SKM-1 (cell line): ENCODE measurements around the gene KCNG4.

ENCODE experiments used
- DNase-seq: peaks from one replicate; lab custom pipeline; 2025; ENCODE audit not compliant: unreplicated experiment; lab: John Stamatoyannopoulos, UW

The KCNG4 gene

DNA sequence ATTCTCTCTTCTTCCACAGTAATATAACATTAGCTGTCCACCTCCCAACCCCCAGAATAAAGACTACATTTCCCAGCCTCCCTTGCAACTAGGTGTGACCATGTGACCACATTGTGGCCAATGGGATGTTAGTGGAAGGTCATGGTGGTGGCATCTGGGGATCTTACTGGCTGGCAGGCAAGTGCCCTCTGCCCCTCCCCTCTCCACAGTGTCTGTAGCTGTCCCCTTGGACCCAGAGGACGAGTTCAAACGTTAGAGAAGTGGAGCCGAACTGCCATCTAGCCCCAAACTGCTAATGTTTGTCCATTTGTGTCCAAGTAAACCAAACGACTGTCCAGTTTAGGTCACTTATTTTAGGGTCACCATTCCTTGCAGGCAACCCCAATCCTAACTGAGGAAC lies 26.6 kb upstream of the KCNG4 start:
- DNase-seq: peak; percentile 38

DNA sequence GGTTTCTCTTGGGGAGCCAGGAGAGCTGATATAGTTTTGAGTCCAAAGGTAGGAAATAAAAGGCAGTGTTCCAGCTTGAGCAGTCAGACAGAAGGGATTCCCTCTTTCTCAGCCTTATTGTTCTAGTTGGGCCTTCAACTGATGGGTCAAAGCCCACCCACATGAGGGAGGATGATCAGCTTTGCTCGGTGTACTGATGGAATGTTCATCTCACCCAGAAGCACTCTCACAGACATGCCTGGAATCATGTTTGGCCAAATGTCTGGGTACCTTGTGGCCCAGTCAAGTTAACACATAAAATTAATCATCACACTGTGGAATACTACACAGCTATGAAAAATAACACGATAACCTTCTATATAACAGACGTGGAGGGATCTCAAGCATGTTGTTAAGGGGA lies 23.1 kb upstream of the KCNG4 start:
- DNase-seq: no peak

GRCh38 chr16:84262031-84262430 lies 22.2 kb upstream of the KCNG4 start:
- no peak for DNase-seq

- DNase-seq: no peak
Measured at GRCh38 chr16:84260766-84261554, 21.1 kb upstream of the KCNG4 start.

- no peak for DNase-seq
Measured at GRCh38 chr16:84259691-84260090, 19.9 kb upstream of the KCNG4 start.

- no peak for DNase-seq
Measured at GRCh38 chr16:84258266-84258665, 18.5 kb upstream of the KCNG4 start.

GRCh38 chr16:84255050-84255810 lies 15.4 kb upstream of the KCNG4 start:
- DNase-seq: no peak

DNA sequence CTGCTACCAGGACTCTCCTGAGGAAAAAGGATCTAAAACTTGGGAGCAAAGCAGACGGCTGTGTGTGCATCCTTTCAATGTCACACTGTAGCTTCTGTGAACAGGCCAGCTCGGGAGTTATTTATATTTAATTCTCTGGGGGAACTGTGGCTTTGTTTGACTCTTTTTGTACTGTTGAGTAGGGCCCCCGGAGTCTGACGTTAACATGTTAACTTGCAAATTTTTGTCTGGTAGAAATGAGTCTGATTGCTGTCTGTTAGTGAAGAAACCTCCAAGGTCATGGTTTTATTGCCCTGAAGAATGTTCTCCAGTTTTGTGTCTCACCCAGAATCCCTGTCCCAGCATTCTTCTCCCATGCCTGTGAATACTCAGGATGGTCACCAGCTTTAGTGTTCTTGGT lies 14.2 kb upstream of the KCNG4 start:
- no peak for DNase-seq

- no peak for DNase-seq
Measured at GRCh38 chr16:84253173-84253572, 13.4 kb upstream of the KCNG4 start.

- DNase-seq: no peak
Measured at GRCh38 chr16:84252184-84252583, 12.4 kb upstream of the KCNG4 start.

DNA sequence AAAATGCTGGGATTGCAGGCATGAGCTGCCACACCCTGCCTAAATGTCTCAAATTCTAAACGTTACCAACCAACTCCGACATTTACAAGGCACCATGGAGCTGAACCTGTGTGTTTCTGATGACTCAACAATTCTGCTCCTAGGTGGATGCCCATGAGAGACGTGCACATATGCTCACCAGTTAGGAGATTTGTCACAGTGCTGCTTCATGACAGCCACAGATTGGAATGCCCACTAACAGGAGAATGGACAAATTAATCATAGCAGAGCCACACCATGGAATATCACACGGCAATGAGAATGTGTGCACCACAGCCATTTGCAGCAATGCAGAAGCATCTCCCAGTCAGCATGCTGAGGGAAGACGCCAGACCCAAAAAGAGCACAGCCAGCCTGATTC lies 8.0 kb upstream of the KCNG4 start:
- no peak for DNase-seq

GRCh38 chr16:84247331-84247730 lies 7.5 kb upstream of the KCNG4 start:
- DNase-seq: no peak

DNA sequence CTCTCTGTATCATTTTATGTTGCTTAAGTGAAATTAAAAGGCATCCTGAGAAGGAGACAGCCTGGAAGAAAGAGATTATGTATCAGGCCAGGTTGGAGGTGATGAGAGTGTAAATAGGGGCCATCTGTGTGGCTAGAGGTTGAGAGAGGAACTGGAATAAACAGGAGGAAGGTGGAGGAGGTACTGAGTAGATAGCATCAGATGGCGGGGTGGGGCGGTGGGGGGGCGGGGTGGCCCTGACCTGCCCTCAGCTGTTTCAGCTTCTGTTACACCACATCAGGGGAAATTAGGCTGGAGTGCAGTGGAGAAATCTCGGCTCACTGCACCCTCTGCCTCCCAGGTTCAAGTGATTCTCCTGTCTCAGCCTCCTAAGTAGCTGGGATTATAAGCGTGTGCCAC lies 6.9 kb upstream of the KCNG4 start:
- DNase-seq: peak; percentile 19

GRCh38 chr16:84245956-84246678 lies 6.3 kb upstream of the KCNG4 start:
- no peak for DNase-seq

DNA sequence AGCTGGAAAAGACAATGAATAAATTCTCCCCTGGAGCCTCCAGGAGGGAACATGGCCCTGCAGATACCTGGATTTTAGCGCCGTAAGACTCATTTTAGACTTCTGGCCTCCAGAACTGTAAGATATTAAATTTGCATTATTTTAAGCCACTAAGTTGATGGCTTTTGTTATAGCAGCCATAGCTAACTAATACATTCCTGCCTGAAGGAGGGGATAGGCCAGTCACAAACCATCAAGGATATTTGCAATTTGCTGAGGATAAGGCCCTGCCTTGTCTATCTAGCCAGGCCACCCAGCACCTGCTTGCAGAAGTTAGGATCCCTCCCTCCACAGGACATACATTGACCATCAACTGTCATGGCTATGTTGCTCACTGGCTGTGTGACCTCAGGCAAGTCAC lies 4.9 kb upstream of the KCNG4 start:
- no peak for DNase-seq

- no peak for DNase-seq
Measured at GRCh38 chr16:84243732-84244131, 3.9 kb upstream of the KCNG4 start.

GRCh38 chr16:84242839-84243238 lies 3.0 kb upstream of the KCNG4 start:
- no peak for DNase-seq

DNA sequence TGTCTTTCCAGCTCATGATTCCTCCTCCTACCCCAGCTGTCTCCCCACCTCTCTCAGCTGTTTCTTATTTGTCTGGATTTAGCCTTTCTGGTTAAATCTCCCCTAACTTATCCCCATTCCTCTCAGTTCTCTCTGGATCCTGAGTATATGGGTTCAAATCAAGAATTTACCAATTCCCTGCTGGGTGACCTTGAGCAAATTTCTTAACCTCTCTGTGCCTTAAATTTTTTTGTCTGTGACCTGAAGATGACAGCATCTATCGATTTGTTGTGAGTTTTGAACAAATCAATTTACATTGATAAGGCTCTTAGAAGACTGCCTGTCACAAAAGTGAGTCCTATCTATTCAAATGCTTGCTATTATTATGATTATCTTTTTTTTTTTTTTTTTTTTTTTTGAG lies 2.0 kb upstream of the KCNG4 start:
- DNase-seq: no peak

DNA sequence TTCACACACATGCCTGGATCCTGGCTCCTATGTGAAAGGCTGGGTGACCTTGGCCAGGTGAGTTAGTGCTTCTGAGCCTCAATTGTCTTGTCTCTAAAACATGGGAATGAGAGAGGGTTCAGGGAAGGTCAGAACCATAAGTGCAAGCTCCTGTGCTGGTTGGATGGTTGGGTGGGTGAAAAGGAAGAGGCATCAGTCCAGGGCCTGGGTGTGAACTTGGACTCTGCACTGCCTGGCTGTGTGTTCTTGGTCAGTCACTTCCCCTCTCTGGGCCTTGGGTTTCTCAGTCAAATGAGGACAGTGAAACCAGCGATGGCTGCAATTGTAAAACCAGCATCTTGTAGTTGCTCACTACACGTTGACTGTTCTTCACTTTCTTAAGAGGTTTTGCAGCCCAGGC lies 643 bp upstream of the KCNG4 start:
- no peak for DNase-seq

DNA sequence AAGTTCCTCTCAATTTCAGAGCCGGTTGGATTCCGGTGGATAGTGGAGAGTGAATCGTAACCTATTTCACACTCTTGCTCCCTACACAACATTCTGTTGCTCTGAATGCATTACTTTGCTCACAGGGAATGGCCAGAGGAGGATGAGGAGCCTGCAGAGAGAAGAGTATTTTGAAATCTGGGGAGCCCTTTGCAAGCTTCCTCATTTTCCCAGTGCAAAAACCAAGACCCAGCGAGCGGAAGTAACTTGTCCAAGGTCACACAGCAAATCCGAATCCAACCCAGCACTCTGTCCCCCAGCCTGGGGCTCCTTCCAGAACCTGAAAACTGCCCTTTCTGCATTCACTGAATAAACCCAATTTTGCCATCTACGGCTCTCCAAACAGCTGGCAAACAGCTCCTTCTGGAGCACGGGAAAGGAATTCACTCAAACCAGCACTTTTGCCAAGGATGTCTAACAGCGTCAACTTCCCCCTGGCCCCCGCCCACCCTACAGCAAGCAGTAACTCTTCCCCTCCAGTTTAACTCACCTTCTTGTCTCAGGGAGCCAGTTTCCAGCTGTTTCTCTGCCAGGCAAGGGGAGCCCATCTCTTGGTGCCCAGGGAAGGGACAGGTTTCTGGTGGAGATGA lies 557 bp downstream of the KCNG4 start:
- DNase-seq: peak; percentile 62

GRCh38 chr16:84237994-84238750 lies 1.6 kb downstream of the KCNG4 start:
- no peak for DNase-seq
